GM23338 (cell line): Measurements from ENCODE around the gene CARHSP1. TPM values are rescaled to one million over a fixed set of nuclear protein-coding genes. Genes with fewer than 3 reads are reported as not detected.
A peak's percentile ranks its signal among the peaks of the same experiment; 100 is the strongest.

Experiments
- ATAC-seq: fragments of 200-7000 bp; cut with Tn5 transposase; 3 replicates; pipeline ENCODE4 v1.9.1; 2020
- DNase-seq: peaks from one replicate; pipeline ENCODE4 v3.0.0-alpha.2; 2015; ENCODE audit warnings: low spot score
- H2AFZ ChIP-seq: fragments of 200-600 bp; sonication (generic); 2 replicates; pipeline ENCODE4 v1.8.0; 2016; ENCODE audit warnings: antibody characterized with exemption, mild to moderate bottlenecking, moderate library complexity
- H3F3A ChIP-seq: fragments of 200-600 bp; sonication (generic); replicated peaks from 2 replicates; pipeline ENCODE4 v1.8.0; 2017; ENCODE audit warnings: antibody characterized with exemption, mixed run types, low read depth
- H3K27ac ChIP-seq: fragments of 200-600 bp; sonication (generic); 2 replicates; pipeline ENCODE4 v1.6.1; 2016; ENCODE audit warnings: low read depth
- H3K27me3 ChIP-seq: fragments of 200-600 bp; sonication (generic); 2 replicates; pipeline ENCODE4 v1.8.0; 2016; ENCODE audit warnings: mild to moderate bottlenecking, mixed run types, moderate library complexity; ENCODE audit not compliant: insufficient read depth
- H3K36me3 ChIP-seq: fragments of 200-600 bp; sonication (generic); 2 replicates; pipeline ENCODE4 v1.8.0; 2016; ENCODE audit warnings: mild to moderate bottlenecking; ENCODE audit not compliant: insufficient read depth
- H3K4me1 ChIP-seq: fragments of 200-600 bp; sonication (generic); 2 replicates; pipeline ENCODE4 v1.8.0; 2016; ENCODE audit warnings: mild to moderate bottlenecking, moderate library complexity; ENCODE audit not compliant: insufficient read depth
- H3K4me2 ChIP-seq: fragments of 200-600 bp; sonication (generic); 2 replicates; pipeline ENCODE4 v1.7.1; 2017; ENCODE audit warnings: mixed run types
- H3K4me3 ChIP-seq: fragments of 200-600 bp; sonication (generic); 2 replicates; pipeline ENCODE4 v1.6.1; 2016; ENCODE audit warnings: mixed run types
- H3K79me2 ChIP-seq: fragments of 200-600 bp; sonication (generic); replicated peaks from 2 replicates; pipeline ENCODE4 v1.8.0; 2017; ENCODE audit warnings: mild to moderate bottlenecking; ENCODE audit not compliant: insufficient read depth
- H3K9me2 ChIP-seq: fragments of 200-600 bp; sonication (generic); 2 replicates; pipeline ENCODE4 v1.8.0; 2017; ENCODE audit not compliant: insufficient read depth
- H4K20me1 ChIP-seq: fragments of 200-600 bp; sonication (generic); replicated peaks from 2 replicates; pipeline ENCODE4 v1.8.0; 2017; ENCODE audit warnings: mild to moderate bottlenecking; ENCODE audit not compliant: insufficient read depth
- H3K27ac Mint-ChIP-seq: 2 replicates; pipeline ENCODE4 v1.8.0; 2020; ENCODE audit warnings: inconsistent platforms, mild to moderate bottlenecking, moderate library complexity, mixed read lengths
- H3K27me3 Mint-ChIP-seq: 3 replicates; pipeline ENCODE4 v1.8.0; 2022; ENCODE audit warnings: low read depth, mild to moderate bottlenecking, moderate library complexity, mixed read lengths, inconsistent platforms; ENCODE audit not compliant: insufficient read depth, poor library complexity
- H3K36me3 Mint-ChIP-seq: 3 replicates; pipeline ENCODE4 v1.8.0; 2021; ENCODE audit warnings: low read depth, mild to moderate bottlenecking, inconsistent platforms, moderate library complexity, mixed read lengths
- H3K4me1 Mint-ChIP-seq: 3 replicates; pipeline ENCODE4 v1.8.0; 2020; ENCODE audit warnings: mild to moderate bottlenecking, inconsistent platforms, mixed read lengths
- H3K4me3 Mint-ChIP-seq: 3 replicates; pipeline ENCODE4 v1.8.0; 2021; ENCODE audit warnings: moderate library complexity, mild to moderate bottlenecking, inconsistent platforms, mixed read lengths
- H3K9me3 Mint-ChIP-seq: 3 replicates; pipeline ENCODE4 v1.8.0; 2020; ENCODE audit warnings: moderate library complexity, mild to moderate bottlenecking, inconsistent platforms, mixed read lengths
- CREB1 ChIP-seq: fragments of 250-450 bp; sonication (Bioruptor Pico); IDR thresholded peaks from 2 replicates; pipeline ENCODE4 v1.5.0; 2020; ENCODE audit warnings: low read depth, mild to moderate bottlenecking, moderate library complexity
- ETS1 ChIP-seq: IDR thresholded peaks from 2 replicates; pipeline ENCODE4 v1.6.1; 2016; ENCODE audit warnings: antibody characterized with exemption
- EZH2 ChIP-seq: fragments of 200-600 bp; sonication (generic); IDR thresholded peaks from one replicate; pipeline ENCODE4 v1.8.0; 2017; ENCODE audit warnings: antibody characterized with exemption, mild to moderate bottlenecking, low read depth; ENCODE audit not compliant: unreplicated experiment
- NANOG ChIP-seq: IDR thresholded peaks from 2 replicates; pipeline ENCODE4 v1.6.1; 2016; ENCODE audit warnings: antibody characterized with exemption, borderline replicate concordance
- STAT1 ChIP-seq: IDR thresholded peaks from one replicate; pipeline ENCODE4 v1.6.1; 2016; ENCODE audit warnings: antibody characterized with exemption; ENCODE audit not compliant: unreplicated experiment
- ZNF114 ChIP-seq: fragments of 250-450 bp; sonication (Bioruptor Pico); IDR thresholded peaks from 2 replicates; pipeline ENCODE4 v1.5.0; 2020; ENCODE audit warnings: mild to moderate bottlenecking, moderate library complexity
- ZNF462 ChIP-seq: fragments of 250-450 bp; sonication (Bioruptor Pico); IDR thresholded peaks from 2 replicates; pipeline ENCODE4 v1.5.0; 2020; ENCODE audit warnings: mild to moderate bottlenecking, moderate library complexity
- polyA plus RNA-seq: library from polyadenylated mRNA; unstranded; fragments of >200 nt; fragmentation: Nextera tagmentation; extraction: Ambion mirVana; gene quantifications from 2 replicates; pipeline ENCODE4 v1.2.1, GENCODE V29; 2016
- total RNA-seq: library from RNA; depleted of rRNA; stranded (reverse); fragments of >200 nt; shearing (Covaris generic); gene quantifications from 2 replicates; pipeline ENCODE4 v1.2.3, GENCODE V29; 2014
- TF ChIP-seq, protein P1 (sequence below): IDR thresholded peaks from one replicate; pipeline ENCODE4 v1.6.1; 2018; ENCODE audit warnings: antibody characterized with exemption; ENCODE audit not compliant: unreplicated experiment
- TF ChIP-seq, protein P2 (sequence below), 2 experiments: fragments of 200-600 bp in 1 of 2; sonication (generic) in 1 of 2; conservative IDR thresholded peaks; 2 replicates each; pipeline versions ENCODE4 v1.5.1 to v1.6.1; 2016 to 2017; ENCODE audit warnings: antibody characterized with exemption in 2 of 2, low read depth in 2 of 2, mild to moderate bottlenecking in 2 of 2, moderate library complexity in 1 of 2

The CARHSP1 gene
- total and polyA plus RNA-seq, 2 experiments from 2014 or later: 286 to 339 TPM

DNA sequence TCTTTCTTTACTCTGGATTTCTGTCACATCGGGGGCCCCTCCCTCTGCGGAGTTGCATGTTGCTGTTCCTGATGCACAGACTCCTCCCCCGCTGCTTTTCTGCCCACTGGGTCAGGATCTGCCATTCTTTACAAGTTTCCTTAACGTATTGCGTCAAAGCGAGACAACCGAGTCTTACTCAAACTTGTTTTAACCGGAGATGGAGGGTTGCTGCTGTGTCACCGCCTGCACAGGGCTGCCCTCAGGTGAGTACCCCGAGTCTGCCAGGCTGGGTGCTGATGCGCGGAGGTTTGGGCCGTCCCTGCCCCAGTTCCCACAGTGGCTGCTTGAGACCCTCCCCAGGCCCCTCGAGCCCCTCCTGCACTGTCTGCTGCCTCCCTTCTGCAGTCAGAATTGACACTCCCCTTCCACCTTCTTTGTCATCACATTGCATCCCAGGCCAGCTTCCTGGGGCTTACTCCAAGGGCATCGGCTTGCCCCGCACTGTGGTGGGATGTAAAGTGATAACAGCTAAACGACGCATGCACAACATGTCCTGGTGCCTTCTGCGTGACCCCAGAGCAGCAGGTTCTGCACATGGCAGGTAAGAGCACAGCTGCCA, 19.3 kb downstream of the CARHSP1 start:
- Histone ChIP-seq H3F3A (peaks cover 45% of the 10 kb centered on the region), H3K36me3 (peaks cover 15% of the 10 kb centered on the region; the same call in 1 of the 2 replicates), H2AFZ (no peak overlapping the region), H3K9me2 (no peaks in the 10 kb centered on the region), H3K4me1 (peaks cover 26% of the 10 kb centered on the region), H4K20me1 (peaks cover 1% of the 10 kb centered on the region; the same call in 1 of the 2 replicates), H3K4me2 (peak overlapping the region; percentile 48), H3K27ac (peak overlapping the region; percentile 84), H3K79me2 (peaks cover 16% of the 10 kb centered on the region), H3K4me3 (no peak overlapping the region), H3K27me3 (no peaks in the 10 kb centered on the region)
- peak; percentile 8 for ATAC-seq
- no peak for DNase-seq
- no peak for TF ChIP-seq EZH2
- TF ChIP-seq, protein P1, sequence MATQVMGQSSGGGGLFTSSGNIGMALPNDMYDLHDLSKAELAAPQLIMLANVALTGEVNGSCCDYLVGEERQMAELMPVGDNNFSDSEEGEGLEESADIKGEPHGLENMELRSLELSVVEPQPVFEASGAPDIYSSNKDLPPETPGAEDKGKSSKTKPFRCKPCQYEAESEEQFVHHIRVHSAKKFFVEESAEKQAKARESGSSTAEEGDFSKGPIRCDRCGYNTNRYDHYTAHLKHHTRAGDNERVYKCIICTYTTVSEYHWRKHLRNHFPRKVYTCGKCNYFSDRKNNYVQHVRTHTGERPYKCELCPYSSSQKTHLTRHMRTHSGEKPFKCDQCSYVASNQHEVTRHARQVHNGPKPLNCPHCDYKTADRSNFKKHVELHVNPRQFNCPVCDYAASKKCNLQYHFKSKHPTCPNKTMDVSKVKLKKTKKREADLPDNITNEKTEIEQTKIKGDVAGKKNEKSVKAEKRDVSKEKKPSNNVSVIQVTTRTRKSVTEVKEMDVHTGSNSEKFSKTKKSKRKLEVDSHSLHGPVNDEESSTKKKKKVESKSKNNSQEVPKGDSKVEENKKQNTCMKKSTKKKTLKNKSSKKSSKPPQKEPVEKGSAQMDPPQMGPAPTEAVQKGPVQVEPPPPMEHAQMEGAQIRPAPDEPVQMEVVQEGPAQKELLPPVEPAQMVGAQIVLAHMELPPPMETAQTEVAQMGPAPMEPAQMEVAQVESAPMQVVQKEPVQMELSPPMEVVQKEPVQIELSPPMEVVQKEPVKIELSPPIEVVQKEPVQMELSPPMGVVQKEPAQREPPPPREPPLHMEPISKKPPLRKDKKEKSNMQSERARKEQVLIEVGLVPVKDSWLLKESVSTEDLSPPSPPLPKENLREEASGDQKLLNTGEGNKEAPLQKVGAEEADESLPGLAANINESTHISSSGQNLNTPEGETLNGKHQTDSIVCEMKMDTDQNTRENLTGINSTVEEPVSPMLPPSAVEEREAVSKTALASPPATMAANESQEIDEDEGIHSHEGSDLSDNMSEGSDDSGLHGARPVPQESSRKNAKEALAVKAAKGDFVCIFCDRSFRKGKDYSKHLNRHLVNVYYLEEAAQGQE: no peak
- TF ChIP-seq ZNF114 (CRISPR knock-in tag): no peak
- TF ChIP-seq, protein P2, sequence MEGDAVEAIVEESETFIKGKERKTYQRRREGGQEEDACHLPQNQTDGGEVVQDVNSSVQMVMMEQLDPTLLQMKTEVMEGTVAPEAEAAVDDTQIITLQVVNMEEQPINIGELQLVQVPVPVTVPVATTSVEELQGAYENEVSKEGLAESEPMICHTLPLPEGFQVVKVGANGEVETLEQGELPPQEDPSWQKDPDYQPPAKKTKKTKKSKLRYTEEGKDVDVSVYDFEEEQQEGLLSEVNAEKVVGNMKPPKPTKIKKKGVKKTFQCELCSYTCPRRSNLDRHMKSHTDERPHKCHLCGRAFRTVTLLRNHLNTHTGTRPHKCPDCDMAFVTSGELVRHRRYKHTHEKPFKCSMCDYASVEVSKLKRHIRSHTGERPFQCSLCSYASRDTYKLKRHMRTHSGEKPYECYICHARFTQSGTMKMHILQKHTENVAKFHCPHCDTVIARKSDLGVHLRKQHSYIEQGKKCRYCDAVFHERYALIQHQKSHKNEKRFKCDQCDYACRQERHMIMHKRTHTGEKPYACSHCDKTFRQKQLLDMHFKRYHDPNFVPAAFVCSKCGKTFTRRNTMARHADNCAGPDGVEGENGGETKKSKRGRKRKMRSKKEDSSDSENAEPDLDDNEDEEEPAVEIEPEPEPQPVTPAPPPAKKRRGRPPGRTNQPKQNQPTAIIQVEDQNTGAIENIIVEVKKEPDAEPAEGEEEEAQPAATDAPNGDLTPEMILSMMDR (conservative IDR thresholded peaks at IDR 0.05; ENCODE audit: low read depth in 2 of 2): no peak
- no peak for TF ChIP-seq NANOG
- TF ChIP-seq ETS1: no peak
- TF ChIP-seq ZNF462 (CRISPR knock-in tag): no peak
- TF ChIP-seq STAT1: no peak
- TF ChIP-seq CREB1: no peak
- H3K27me3 Mint-ChIP-seq: peaks cover 36% of the 10 kb centered on the region
- peaks cover 69% of the 10 kb centered on the region for H3K36me3 Mint-ChIP-seq
- peaks cover 45% of the 10 kb centered on the region for H3K4me1 Mint-ChIP-seq
- H3K9me3 Mint-ChIP-seq: peaks cover 3% of the 10 kb centered on the region; the same call in 1 of the 3 replicates
- H3K27ac Mint-ChIP-seq: peak overlapping the region; percentile 88
- H3K4me3 Mint-ChIP-seq: no peak overlapping the region; the same call in 2 of the 3 replicates
